GM12873 (cell line): ENCODE results near the gene MAP7D1.

Experiments
- CTCF ChIP-seq: IDR thresholded peaks from 2 replicates; pipeline ENCODE4 v1.5.1; 2012; ENCODE audit warnings: low read depth, mild to moderate bottlenecking, moderate library complexity, low read length, control low read depth; ENCODE audit not compliant: insufficient read depth; ENCODE audit errors: missing control alignments

The MAP7D1 gene

GRCh38 chr1:36114371-36114770, 41.6 kb upstream of the MAP7D1 start:
- no peak for TF ChIP-seq CTCF

GRCh38 chr1:36115200-36115669, 40.7 kb upstream of the MAP7D1 start:
- TF ChIP-seq CTCF: no peak

- TF ChIP-seq CTCF: no peak
Observed at GRCh38 chr1:36115931-36116330, 40.0 kb upstream of the MAP7D1 start.

- TF ChIP-seq CTCF: no peak
Observed at GRCh38 chr1:36116901-36117300, 39.1 kb upstream of the MAP7D1 start.

- TF ChIP-seq CTCF: no peak
Observed at GRCh38 chr1:36118447-36119204, 37.3 kb upstream of the MAP7D1 start.

- TF ChIP-seq CTCF: no peak
Observed at GRCh38 chr1:36119456-36119855, 36.5 kb upstream of the MAP7D1 start.

GRCh38 chr1:36122062-36123030, 33.6 kb upstream of the MAP7D1 start:
- no peak for TF ChIP-seq CTCF
